ENCODE results near the gene HPD.

DNA sequence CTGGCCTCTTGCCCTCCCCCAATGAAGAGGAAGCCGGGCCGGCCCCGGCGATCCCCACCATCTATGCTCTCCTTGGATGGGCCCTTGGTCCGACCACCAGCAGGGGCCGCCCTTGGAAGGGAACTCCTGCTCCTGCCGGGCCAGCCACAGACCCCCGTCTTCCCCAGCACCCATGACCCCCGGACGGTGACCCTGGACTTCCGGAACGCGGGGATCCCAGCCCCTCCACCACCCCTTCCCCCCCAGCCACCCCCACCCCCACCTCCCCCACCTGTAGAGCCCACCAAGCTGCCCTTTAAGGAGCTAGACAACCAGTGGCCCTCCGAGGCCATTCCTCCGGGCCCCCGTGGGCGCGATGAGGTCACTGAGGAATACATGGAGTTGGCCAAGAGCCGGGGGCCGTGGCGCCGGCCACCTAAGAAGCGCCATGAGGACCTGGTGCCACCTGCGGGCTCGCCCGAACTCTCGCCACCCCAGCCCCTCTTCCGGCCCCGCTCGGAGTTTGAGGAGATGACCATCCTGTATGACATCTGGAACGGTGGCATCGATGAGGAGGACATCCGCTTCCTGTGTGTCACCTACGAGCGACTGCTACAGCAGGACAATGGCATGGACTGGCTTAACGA lies 35.4 kb downstream of the HPD start:
- TF ChIP-seq, protein P1, sequence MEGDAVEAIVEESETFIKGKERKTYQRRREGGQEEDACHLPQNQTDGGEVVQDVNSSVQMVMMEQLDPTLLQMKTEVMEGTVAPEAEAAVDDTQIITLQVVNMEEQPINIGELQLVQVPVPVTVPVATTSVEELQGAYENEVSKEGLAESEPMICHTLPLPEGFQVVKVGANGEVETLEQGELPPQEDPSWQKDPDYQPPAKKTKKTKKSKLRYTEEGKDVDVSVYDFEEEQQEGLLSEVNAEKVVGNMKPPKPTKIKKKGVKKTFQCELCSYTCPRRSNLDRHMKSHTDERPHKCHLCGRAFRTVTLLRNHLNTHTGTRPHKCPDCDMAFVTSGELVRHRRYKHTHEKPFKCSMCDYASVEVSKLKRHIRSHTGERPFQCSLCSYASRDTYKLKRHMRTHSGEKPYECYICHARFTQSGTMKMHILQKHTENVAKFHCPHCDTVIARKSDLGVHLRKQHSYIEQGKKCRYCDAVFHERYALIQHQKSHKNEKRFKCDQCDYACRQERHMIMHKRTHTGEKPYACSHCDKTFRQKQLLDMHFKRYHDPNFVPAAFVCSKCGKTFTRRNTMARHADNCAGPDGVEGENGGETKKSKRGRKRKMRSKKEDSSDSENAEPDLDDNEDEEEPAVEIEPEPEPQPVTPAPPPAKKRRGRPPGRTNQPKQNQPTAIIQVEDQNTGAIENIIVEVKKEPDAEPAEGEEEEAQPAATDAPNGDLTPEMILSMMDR (IDR thresholded peaks at IDR 0.05; ENCODE audit: low read depth, low read length, poor library complexity, severe bottlenecking), result no peak
- no peak for TF ChIP-seq EZH2phosphoT487 (IDR thresholded peaks at IDR 0.05; ENCODE audit: borderline replicate concordance, low read length)

Data from DOHH2 (cell line).